GM12878 (cell line): ENCODE measurements around the gene NR2F2. TPM values are rescaled to one million over a fixed set of nuclear protein-coding genes. Genes with fewer than 3 reads are reported as not detected.
"Not testable (repeated sequence)": the region's sequence is repeated elsewhere in the genome, so short reads cannot be mapped to it uniquely, and the experiment has no call there.

Experiments
- ATAC-seq: fragments of 200-7000 bp; cut with Tn5 transposase; 3 replicates; pipeline ENCODE4 v1.9.1; 2020; ENCODE audit warnings: mild to moderate bottlenecking, moderate library complexity
- BruUV-seq: library from RNA; stranded (reverse); fragments of 400-500 nt; replicated peaks from 2 replicates; lab custom pipeline; 2021; lab: Mats Ljungman, UMichigan
- CTCF ChIA-PET: fragments of 300-600 bp; sonication (Branson Sonifier 250); formaldehyde crosslinking; extraction: SDS; loops from one replicate; lab custom pipeline; 2021; ENCODE audit warnings: inconsistent platforms; lab: Yijun Ruan, JAX
- POLR2A ChIA-PET: fragments of 350-600 bp; formaldehyde crosslinking; extraction: SDS; loops from one replicate; lab custom pipeline; 2021; ENCODE audit warnings: inconsistent platforms; lab: Charles Lee
- RAD21 ChIA-PET: fragments of 300-600 bp; sonication (Branson Sonifier 250); formaldehyde crosslinking; loops from one replicate; lab custom pipeline; 2023; ENCODE audit warnings: antibody characterized with exemption; ENCODE audit not compliant: unreplicated experiment; lab: Charles Lee
- SMC1A ChIA-PET: fragments of 300-600 bp; sonication (Branson Sonifier 250); formaldehyde crosslinking; loops from one replicate; lab custom pipeline; 2023; ENCODE audit not compliant: unreplicated experiment, uncharacterized antibody; lab: Charles Lee
- DNase-seq: peaks from one replicate; pipeline ENCODE4 v3.0.0-alpha.2; 2011; ENCODE audit warnings: low read depth, low spot score
- FAIRE-seq: peaks from 3 replicates; lab custom pipeline; 2011; peaks lifted over from hg19 to GRCh38; lab: Jason Lieb, UNC
- H2AFZ ChIP-seq: 2 replicates; pipeline ENCODE4 v1.6.0; 2011; ENCODE audit warnings: low read depth, low read length, control low read depth; ENCODE audit not compliant: control insufficient read depth
- H3K27ac ChIP-seq: 2 replicates; pipeline ENCODE4 v1.5.1; 2011; ENCODE audit warnings: control low read depth; ENCODE audit not compliant: control insufficient read depth, insufficient read depth
- H3K27me3 ChIP-seq, 2 experiments: replicated peaks in 1 of 2; 2 replicates each; pipeline versions ENCODE4 v1.6.0 to v1.6.1; 2011; ENCODE audit warnings: low read length in 1 of 2; ENCODE audit not compliant: control insufficient read depth in 2 of 2, insufficient read depth in 2 of 2
- H3K36me3 ChIP-seq, 2 experiments: 2 replicates each; pipeline ENCODE4 v1.5.1; 2011; ENCODE audit warnings: low read length in 1 of 2; ENCODE audit not compliant: control insufficient read depth in 2 of 2, insufficient read depth in 2 of 2
- H3K4me1 ChIP-seq: 2 replicates; pipeline ENCODE4 v1.6.1; 2011; ENCODE audit warnings: mild to moderate bottlenecking, low read length, moderate library complexity, mixed read lengths; ENCODE audit not compliant: control insufficient read depth, insufficient read depth
- H3K4me2 ChIP-seq: 2 replicates; pipeline ENCODE4 v1.6.0; 2011; ENCODE audit warnings: control low read depth; ENCODE audit not compliant: control insufficient read depth, insufficient read depth
- H3K4me3 ChIP-seq: fragments of 200-600 bp; sonication (generic); 2 replicates; pipeline ENCODE4 v1.5.1; 2016
- H3K79me2 ChIP-seq: 2 replicates; pipeline ENCODE4 v1.6.0; 2011; ENCODE audit warnings: low read length; ENCODE audit not compliant: control insufficient read depth, insufficient read depth
- H3K9ac ChIP-seq: 2 replicates; pipeline ENCODE4 v1.8.0; 2011; ENCODE audit warnings: low read length, control low read depth, mixed read lengths; ENCODE audit not compliant: control insufficient read depth, insufficient read depth
- H3K9me3 ChIP-seq: replicated peaks from 3 replicates; pipeline ENCODE4 v1.5.1; 2011; ENCODE audit warnings: mild to moderate bottlenecking, low read length; ENCODE audit not compliant: control insufficient read depth, insufficient read depth
- H4K20me1 ChIP-seq: 2 replicates; pipeline ENCODE4 v1.6.0; 2011; ENCODE audit not compliant: control insufficient read depth, insufficient read depth
- PRDM15 ChIP-seq: fragments of 450-650 bp; formaldehyde crosslinking; IDR thresholded peaks from 2 replicates; pipeline ENCODE4 v1.4.0; 2020; ENCODE audit warnings: mild to moderate bottlenecking, moderate library complexity
- ZNF622 ChIP-seq: fragments of 450-650 bp; IDR thresholded peaks from 2 replicates; pipeline ENCODE4 v1.6.1; 2017; ENCODE audit warnings: mild to moderate bottlenecking, inconsistent platforms
- WGBS: methylation state at CpG from one replicate; pipeline ENCODE4 v1.1.6; 2016; ENCODE audit warnings: low lambda C conversion rate; ENCODE audit not compliant: insufficient replicate concordance, insufficient coverage; ENCODE audit errors: missing lambda C conversion rate; 5-methylcytosine and 5-hydroxymethylcytosine counted together
- in situ Hi-C: fragments of 300-500 bp; cut with MboI; formaldehyde crosslinking; loops from 9 replicates; pipeline ENCODE4 v1.14.3; 2018; ENCODE audit warnings: mixed read lengths
- intact Hi-C: fragments of 100-400 bp; cut with micrococcal nuclease; formaldehyde crosslinking; loops from one replicate; pipeline ENCODE4 v1.14.2; 2022; ENCODE audit not compliant: unreplicated experiment
- polyA plus RNA-seq, 11 experiments: library from polyadenylated mRNA; depleted of rRNA in 4 of 11; unstranded in 6 of 11; stranded (reverse) in 5 of 11; fragments of >200 nt; fragmentation: Nextera tagmentation in 4 of 11; fragmentation: Illumina TruSeq in 1 of 11; extraction: Ambion mirVana in 4 of 11; extraction: Trizol in 1 of 11; gene quantifications; 1 replicate in 1 of 11; 2 replicates in 10 of 11; pipeline versions ENCODE4 v1.2.1 to v1.2.3, GENCODE V29; 2011 to 2016; ENCODE audit warnings: inconsistent platforms in 2 of 11, missing spikeins in 2 of 11, low read depth in 1 of 11
- total RNA-seq, 4 experiments: library from RNA; depleted of rRNA in 3 of 4; stranded (reverse); fragments of >200 nt in 3 of 4; fragmentation: Illumina TruSeq in 1 of 4; extraction: Trizol in 1 of 4; gene quantifications; 2 replicates each; pipeline versions ENCODE4 v1.2.1 to v1.2.3, GENCODE V29; 2013 to 2021

NR2F2 gene
- total and polyA plus RNA-seq, 10 of the 15 experiments (the other 5 are each of a cell fraction or from before 2014, with no cell fraction given): 1.1 to 10.1 (median 3.2) TPM

- POLR2A ChIA-PET, in situ Hi-C loops: not testable (repeated sequence)
Measured at GRCh38 chr15:96379592-96379991, 49.1 kb downstream of the NR2F2 start.

GRCh38 chr15:96381463-96381862, 51.0 kb downstream of the NR2F2 start:
- CTCF ChIA-PET: no interaction called here

More at GRCh38 chr15:96379592-96379991, 49.1 kb downstream of the NR2F2 start:
- H3K4me1 ChIP-seq, DNase-seq, H4K20me1 ChIP-seq, RAD21 ChIA-PET, FAIRE-seq, H3K27ac ChIP-seq, H3K36me3 ChIP-seq, H3K4me2 ChIP-seq, SMC1A ChIA-PET, H2AFZ ChIP-seq, H3K4me3 ChIP-seq, intact Hi-C loops, H3K79me2 ChIP-seq, H3K9me3 ChIP-seq, BruUV-seq, CTCF ChIA-PET, H3K27me3 ChIP-seq, ATAC-seq, H3K9ac ChIP-seq: not testable (repeated sequence)
- WGBS: 6% methylated on average over 1 of the region's 2 CpGs

More at GRCh38 chr15:96381463-96381862, 51.0 kb downstream of the NR2F2 start:
- 13% methylated on average over 4 of the region's 4 CpGs for WGBS
- Histone ChIP-seq H3K4me2 (no peak overlapping the region), H3K4me1 (no peaks in the 10 kb centered on the region), H3K9ac (no peak overlapping the region), H3K36me3 (no peaks in the 10 kb centered on the region), H2AFZ (no peak overlapping the region), H3K4me3 (no peak overlapping the region), H3K27me3 (no peaks in the 10 kb centered on the region), H3K9me3 (no peaks in the 10 kb centered on the region), H3K27ac (no peak overlapping the region), H3K79me2 (no peaks in the 10 kb centered on the region), H4K20me1 (no peaks in the 10 kb centered on the region)
- ATAC-seq (peak; percentile 68), FAIRE-seq (no peak), DNase-seq (no peak)
- ChIA-PET SMC1A (no interaction called here), POLR2A (no interaction called here), RAD21 (interaction anchor here (0.6 kb wide), 1 partner anchor 1524 kb away, joined by 3 read pairs; no protein-coding TSS in a partner anchor)
- TF ChIP-seq PRDM15 (CRISPR knock-in tag) (no peak), ZNF622 (no peak)
- in situ Hi-C loops (no loop called here), intact Hi-C loops (no loop called here)
- BruUV-seq: no TSS peak
